Fibroblast of pulmonary artery (primary cell): ENCODE measurements around the gene ZWILCH.

Experiments used
- DNase-seq: peaks from one replicate; pipeline ENCODE4 v3.0.0-alpha.2; 2010; ENCODE audit warnings: low read depth
- H3K4me3 ChIP-seq: replicated peaks from 2 replicates; pipeline ENCODE4 v1.5.1; 2011; ENCODE audit warnings: low read depth, mild to moderate bottlenecking, control low read depth, low read length, moderate library complexity
- CTCF ChIP-seq: IDR thresholded peaks from 2 replicates; pipeline ENCODE4 v1.5.1; 2011; ENCODE audit warnings: mild to moderate bottlenecking, control low read depth, low read length, inconsistent platforms; ENCODE audit errors: missing control alignments

ZWILCH gene

GRCh38 chr15:66472176-66472999 is 32.7 kb upstream of the ZWILCH start:
- H3K4me3 ChIP-seq: no peak overlapping the region
- no peak for TF ChIP-seq CTCF

GRCh38 chr15:66474135-66474534 is 31.0 kb upstream of the ZWILCH start:
- H3K4me3 ChIP-seq: no peak overlapping the region
- TF ChIP-seq CTCF: no peak
- DNase-seq: no peak

More at GRCh38 chr15:66472176-66472999, 32.7 kb upstream of the ZWILCH start:
- DNase-seq: peak; percentile 41

- no peak for DNase-seq
- no peak for TF ChIP-seq CTCF
- no peak overlapping the region for H3K4me3 ChIP-seq
These were observed 30.2 kb upstream of the ZWILCH start for GRCh38 chr15:66474963-66475362.

- no peak overlapping the region for H3K4me3 ChIP-seq
- DNase-seq: no peak
- TF ChIP-seq CTCF: no peak
These were observed 28.6 kb upstream of the ZWILCH start for GRCh38 chr15:66476535-66476934.

- no peak for TF ChIP-seq CTCF
- H3K4me3 ChIP-seq: no peak overlapping the region
- no peak for DNase-seq
These were observed 28.1 kb upstream of the ZWILCH start for GRCh38 chr15:66477011-66477410.

GRCh38 chr15:66480267-66480666 is 24.9 kb upstream of the ZWILCH start:
- no peak for DNase-seq
- TF ChIP-seq CTCF: no peak
- H3K4me3 ChIP-seq: no peak overlapping the region

- H3K4me3 ChIP-seq: no peak overlapping the region
- no peak for DNase-seq
- no peak for TF ChIP-seq CTCF
These were observed 23.8 kb upstream of the ZWILCH start for GRCh38 chr15:66481107-66481856.
